ENCODE data around the gene FRMD3.
"Not testable (repeated sequence)": the region's sequence is repeated elsewhere in the genome, so short reads cannot be mapped to it uniquely, and the experiment has no call there.

FRMD3 gene

DNA sequence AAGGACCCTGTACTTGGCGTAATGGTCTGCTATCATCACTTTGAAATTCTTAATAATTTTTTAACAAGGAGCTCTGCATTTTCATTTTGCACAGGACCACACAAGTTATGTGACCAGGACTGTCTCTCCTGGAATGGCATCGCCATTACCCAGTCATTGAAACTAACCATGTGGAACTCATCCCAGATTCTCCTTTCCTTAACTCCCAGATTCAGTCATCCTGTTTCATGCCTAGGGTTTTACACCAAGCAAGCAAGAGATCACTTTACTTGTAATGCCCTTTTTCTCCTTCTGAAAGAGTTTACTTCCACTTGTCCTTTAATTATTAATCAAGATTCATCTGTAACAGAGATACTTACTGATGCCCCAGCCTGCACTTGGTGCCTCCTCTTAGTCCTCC is 12.0 kb downstream of the FRMD3 start:
- in situ Hi-C loops (cut with HindIII; ENCODE audit: low sequenced_read_pairs), result no loop called here

DNA sequence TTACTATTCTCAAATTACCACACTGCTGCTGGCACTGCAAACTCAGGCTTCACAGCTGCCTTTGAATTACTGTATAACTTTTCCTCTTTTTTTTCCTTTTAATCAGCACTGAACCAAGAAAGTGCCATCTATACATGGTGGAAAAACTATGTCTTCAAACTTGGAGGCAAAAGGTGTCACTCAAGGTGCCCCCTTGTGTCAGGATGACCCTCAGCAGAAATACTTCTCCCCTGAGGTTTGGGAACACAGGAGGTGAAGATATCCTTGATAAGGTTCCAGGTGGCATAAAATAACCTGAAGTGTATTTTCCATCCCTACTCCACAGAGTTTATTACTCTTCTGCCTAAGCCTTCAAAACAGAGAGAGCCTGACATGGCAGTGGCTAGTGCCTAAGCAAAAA is 14.5 kb downstream of the FRMD3 start:
- in situ Hi-C loops (cut with HindIII; ENCODE audit: low sequenced_read_pairs), result loop anchor here (5.0 kb wide), 1 partner anchor 91 kb away; no protein-coding TSS in a partner anchor

DNA sequence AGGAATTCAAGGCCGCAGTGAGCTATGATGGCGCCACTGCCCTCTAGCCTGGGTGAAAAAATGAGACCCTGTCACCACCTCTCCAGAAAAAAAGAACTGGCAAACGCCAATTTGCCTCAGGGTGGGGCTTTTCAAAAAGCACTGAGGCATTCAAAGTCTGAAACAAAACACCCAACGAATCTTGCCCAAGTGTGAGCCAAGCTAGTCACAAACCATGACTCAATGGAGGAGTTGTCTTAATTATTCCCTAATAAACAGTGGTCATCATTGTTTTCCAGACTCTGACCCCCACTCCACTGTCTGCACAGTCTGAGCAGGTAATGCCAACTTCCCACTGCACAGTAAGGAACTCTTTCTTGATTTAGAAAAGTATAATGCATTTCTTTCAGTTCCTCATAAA is 16.8 kb downstream of the FRMD3 start:
- in situ Hi-C loops (cut with HindIII; ENCODE audit: low sequenced_read_pairs), result loop anchor here (5.0 kb wide), 1 partner anchor 89 kb away; no protein-coding TSS in a partner anchor

DNA sequence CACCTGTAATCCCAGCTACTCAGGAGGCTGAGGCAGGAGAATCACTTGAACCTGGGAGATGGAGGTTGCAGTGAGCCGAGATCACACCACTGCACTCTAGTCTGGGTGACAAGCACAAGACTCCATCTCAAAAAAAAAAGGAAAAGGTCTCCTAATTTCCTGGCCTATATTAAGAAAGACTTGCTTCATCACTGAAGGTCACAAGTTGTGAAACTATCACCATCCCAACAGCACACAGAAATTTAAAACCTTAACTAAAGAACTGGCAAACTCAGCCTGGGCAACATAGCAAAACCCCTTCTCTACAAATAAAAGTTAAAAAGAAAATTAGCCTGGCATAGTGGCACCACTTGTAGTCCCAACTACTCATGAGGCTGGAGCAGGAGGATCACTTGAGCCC is 17.2 kb downstream of the FRMD3 start:
- in situ Hi-C loops (cut with HindIII; ENCODE audit: low sequenced_read_pairs), result loop anchor here (5.0 kb wide), 1 partner anchor 89 kb away; no protein-coding TSS in a partner anchor

DNA sequence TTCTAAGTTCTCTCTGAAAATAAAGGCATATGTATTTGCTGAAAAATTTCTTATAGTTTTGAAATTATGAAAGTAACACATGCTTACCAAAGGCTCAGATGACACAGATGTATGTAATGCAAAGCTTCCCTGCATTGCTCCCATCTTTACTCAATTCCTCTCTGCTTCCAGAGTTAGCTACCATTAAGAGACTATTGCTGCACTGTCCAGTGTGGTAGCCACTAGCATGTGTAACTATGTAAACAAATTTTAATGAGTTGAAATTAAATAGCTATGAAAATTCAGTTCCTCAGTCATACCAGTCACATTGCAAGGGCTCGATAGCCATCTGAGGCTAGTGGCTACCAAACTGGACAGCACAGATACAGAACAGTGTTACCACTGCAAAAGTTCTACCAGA is 17.9 kb downstream of the FRMD3 start:
- in situ Hi-C loops (cut with HindIII; ENCODE audit: low sequenced_read_pairs), result loop anchor here (5.0 kb wide), 1 partner anchor 88 kb away; no protein-coding TSS in a partner anchor

DNA sequence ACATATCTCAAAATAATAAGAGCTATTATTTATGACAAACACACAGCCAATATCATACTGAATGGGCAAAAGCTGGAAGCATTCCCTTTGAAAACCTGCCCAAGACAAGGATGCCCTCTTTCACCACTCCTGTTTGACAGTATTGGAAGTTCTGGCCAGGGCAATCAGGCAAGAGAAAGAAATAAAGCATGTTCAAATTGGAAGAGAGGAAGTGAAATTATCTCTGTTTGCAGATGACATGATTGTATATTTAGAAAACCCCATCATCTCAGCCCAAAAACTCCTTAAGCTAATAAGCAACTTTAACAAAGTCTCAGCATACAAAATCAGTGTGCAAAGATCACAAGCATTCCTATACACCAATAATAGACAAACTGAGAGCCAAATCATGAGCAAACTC is 20.2 kb downstream of the FRMD3 start:
- in situ Hi-C loops (cut with HindIII; ENCODE audit: low sequenced_read_pairs), result not testable (repeated sequence)

DNA sequence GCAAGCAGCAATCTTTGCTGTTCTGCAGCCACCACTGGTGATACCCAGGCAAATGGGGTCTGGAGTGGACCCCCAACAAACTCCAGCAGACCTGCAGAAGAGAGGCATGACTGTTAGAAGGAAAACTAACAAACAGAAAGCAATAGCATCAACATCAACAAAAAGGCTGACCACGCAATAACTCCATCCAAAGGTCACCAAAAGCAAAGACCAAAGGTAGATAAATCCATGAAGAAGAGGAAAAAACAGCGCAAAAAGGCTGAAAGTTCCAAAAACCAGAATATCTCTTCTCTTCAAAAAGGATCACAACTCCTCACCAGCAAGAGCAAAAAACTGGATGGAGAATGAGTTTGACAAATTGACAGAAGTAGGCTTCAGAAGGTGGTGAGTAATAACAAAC is 23.4 kb downstream of the FRMD3 start:
- in situ Hi-C loops (cut with HindIII; ENCODE audit: low sequenced_read_pairs), result no loop called here

- in situ Hi-C loops (cut with HindIII; ENCODE audit: low sequenced_read_pairs), result no loop called here
Measured at GRCh38 chr9:83512621-83513020, 25.6 kb downstream of the FRMD3 start.

- in situ Hi-C loops (cut with HindIII; ENCODE audit: low sequenced_read_pairs), result no loop called here
Measured at GRCh38 chr9:83511051-83511450, 27.1 kb downstream of the FRMD3 start.

GRCh38 chr9:83509402-83509801 is 28.8 kb downstream of the FRMD3 start:
- in situ Hi-C loops (cut with HindIII; ENCODE audit: low sequenced_read_pairs), result no loop called here

GRCh38 chr9:83508067-83508466 is 30.1 kb downstream of the FRMD3 start:
- in situ Hi-C loops (cut with HindIII; ENCODE audit: low sequenced_read_pairs), result no loop called here

DNA sequence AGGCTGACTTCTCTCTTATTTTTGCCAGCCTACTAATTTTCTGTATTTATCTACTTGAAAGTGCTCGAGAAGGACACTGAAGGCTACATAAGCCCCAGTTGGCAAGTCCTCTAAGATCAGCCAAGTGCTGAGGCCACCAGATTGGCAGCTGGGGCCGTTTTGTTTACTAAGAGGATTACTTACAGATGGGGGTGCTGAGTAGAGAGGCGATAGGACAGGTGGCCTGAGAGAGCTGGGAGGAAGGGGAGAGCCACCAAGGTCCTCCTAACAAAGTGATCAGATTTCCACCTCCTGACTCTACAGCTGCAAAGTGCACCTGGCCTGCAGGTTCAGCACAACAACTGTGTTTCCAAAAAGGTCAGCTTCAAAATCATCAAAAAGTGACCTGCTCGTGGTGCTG is 32.9 kb downstream of the FRMD3 start:
- in situ Hi-C loops (cut with HindIII; ENCODE audit: low sequenced_read_pairs), result no loop called here

GRCh38 chr9:83503866-83504265 is 34.3 kb downstream of the FRMD3 start:
- in situ Hi-C loops (cut with HindIII; ENCODE audit: low sequenced_read_pairs), result no loop called here

DNA sequence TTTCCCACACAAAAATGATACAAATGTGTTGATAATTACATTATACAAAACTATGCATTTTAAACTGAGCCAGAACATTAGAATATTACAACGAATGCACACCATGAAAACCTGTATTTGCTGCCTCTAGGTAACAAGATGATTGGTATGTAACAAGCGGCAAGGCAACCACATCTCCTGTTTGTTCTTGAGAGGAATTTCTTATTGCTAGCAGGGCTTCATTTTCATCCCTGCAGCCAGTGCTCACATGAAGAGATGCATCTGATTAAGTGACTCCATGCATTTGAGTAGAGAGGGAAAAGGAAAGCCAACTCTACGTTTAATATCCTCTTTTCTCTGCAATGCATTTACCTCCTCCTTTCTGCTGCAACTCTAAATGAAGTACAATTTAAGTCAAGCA is 36.6 kb downstream of the FRMD3 start:
- in situ Hi-C loops (cut with HindIII; ENCODE audit: low sequenced_read_pairs), result no loop called here

DNA sequence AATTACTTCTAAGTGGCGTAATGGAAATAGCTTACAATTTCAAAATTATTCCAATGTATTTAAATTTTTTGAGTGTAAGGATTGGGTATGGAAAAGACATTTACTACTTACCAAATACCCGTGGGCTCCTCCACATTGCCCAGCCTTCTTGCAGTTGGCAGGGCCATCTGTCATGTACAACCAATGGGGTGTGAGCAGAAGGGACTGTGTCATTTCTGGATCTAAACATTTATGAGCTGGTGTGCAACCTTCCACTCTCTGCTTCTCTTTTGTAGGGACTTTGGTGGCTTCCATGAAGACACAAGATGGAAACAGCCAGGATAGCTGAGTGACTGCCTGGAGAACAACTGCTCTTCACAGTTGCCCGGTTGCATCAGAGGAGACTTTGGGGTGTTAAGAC is 40.8 kb downstream of the FRMD3 start:
- in situ Hi-C loops (cut with HindIII; ENCODE audit: low sequenced_read_pairs), result no loop called here

DNA sequence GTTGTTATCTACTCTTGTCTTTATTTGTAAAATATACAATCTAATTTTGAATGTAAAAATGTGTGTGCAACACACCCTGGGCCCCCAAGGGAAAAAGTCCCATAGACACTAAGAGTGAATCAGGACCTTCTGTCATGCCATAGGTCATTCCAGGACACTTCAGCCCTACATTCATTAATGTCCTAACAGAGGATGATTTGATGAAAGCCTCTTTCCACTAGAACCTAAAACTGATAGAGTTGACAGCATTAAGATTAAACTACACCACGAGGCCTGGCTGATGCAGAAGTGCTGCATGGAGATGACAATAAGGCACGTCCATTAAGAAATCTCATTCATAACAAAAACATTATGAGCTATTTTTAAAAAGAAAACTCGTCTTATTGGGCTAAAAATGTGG is 46.2 kb downstream of the FRMD3 start:
- in situ Hi-C loops (cut with HindIII; ENCODE audit: low sequenced_read_pairs), result no loop called here

GRCh38 chr9:83491413-83491812 is 46.8 kb downstream of the FRMD3 start:
- in situ Hi-C loops (cut with HindIII; ENCODE audit: low sequenced_read_pairs), result no loop called here

GRCh38 chr9:83489961-83490360 is 48.2 kb downstream of the FRMD3 start:
- in situ Hi-C loops (cut with HindIII; ENCODE audit: low sequenced_read_pairs), result no loop called here

DNA sequence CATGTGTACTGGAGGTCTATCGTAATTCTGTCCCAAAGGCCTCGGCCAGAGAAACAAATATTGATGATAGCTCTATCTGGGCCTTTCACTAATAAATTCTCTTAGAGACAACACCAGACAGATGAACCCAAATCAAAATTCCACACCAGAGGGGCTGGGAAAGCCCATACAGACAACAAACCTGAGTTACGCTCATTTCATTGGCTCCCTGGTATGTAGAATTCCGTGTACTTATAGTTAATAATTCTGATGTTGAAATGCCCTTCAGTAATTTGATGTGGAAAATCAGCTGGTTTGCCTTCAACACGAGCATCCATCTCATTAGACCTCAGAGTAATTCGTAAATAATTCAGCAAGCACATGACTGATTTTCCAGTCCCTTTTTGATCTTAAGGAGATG is 53.2 kb downstream of the FRMD3 start:
- in situ Hi-C loops (cut with HindIII; ENCODE audit: low sequenced_read_pairs), result no loop called here

GRCh38 chr9:83483223-83483622 is 55.0 kb downstream of the FRMD3 start:
- in situ Hi-C loops (cut with HindIII; ENCODE audit: low sequenced_read_pairs), result no loop called here

DNA sequence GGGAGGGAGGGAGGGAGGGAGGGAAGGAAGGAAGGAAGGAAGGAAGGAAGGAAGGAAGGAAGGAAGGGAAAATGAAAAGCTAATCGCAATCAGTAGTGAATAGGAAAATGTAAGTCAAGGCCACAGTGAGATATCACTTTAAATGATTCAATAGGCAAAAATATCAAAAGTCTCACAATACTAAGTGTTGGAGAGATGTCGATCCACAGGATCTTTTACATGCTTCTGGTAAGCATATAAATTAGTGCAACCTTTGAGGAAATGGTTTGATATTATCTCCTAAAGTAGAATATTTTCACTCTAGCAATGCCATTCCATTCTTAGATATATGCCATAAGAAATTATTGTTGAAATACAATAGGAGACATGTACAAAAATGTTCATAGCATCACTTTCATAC is 58.4 kb downstream of the FRMD3 start:
- in situ Hi-C loops (cut with HindIII; ENCODE audit: low sequenced_read_pairs), result no loop called here

DNA sequence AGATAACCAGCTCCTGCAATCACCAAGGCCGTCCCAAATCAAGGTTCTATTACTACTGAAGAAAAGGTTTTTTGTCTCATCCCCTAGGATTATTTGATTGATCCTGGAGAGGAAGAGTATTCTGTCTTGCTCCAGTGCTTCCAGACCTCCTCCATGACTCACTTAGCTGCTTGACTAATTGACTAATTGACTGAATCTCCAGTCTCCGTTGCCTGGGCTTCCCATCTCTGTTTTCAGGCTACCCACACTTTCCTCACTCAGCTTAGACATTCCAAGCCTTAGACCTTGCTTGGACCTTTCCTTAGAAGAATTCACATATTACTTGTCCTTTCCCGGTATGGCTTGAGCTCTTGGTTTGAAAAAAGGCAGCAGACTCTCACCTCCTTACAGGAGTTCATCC is 60.6 kb downstream of the FRMD3 start:
- in situ Hi-C loops (cut with HindIII; ENCODE audit: low sequenced_read_pairs), result no loop called here

DNA sequence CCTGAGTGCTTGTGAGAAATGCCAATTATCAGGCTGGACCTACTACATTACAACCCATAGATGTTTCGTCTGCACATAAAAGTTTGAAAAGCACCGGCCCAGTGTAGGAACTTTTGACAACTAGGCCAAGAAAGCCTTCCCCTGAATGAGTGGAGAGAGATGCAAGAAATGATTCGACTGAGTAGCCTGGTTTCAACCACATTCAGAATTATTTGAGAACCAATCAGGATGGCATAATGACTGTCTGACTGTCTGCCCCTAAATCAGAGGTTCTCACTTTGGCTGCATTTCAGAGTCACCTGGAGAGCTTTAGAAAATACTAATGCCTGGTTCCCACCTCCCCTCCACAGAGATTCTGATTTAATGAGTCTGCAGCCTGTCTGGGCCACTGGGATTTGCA is 61.1 kb downstream of the FRMD3 start:
- in situ Hi-C loops (cut with HindIII; ENCODE audit: low sequenced_read_pairs), result no loop called here

GRCh38 chr9:83476513-83476912 is 61.7 kb downstream of the FRMD3 start:
- in situ Hi-C loops (cut with HindIII; ENCODE audit: low sequenced_read_pairs), result no loop called here
